Calu3 (cell line): ENCODE data around the gene OLFM2. TPM values are rescaled to one million over a fixed set of nuclear protein-coding genes. Genes with fewer than 3 reads are reported as not detected.
A peak's percentile ranks its signal among the peaks of the same experiment; 100 is the strongest.

Source experiments
- BruUV-seq: library from RNA; stranded (reverse); fragments of 400-500 nt; replicated peaks from 2 replicates; lab custom pipeline; 2021; lab: Mats Ljungman, UMichigan
- CTCF ChIA-PET: fragments of 300-600 bp; sonication (Branson Sonifier 250); formaldehyde crosslinking; loops from one replicate; lab custom pipeline; 2022; ENCODE audit warnings: antibody characterized with exemption; lab: Charles Lee
- DNase-seq: peaks from one replicate; pipeline ENCODE4 v3.0.0; 2022
- H3K27ac Mint-ChIP-seq: one replicate; pipeline ENCODE4 v1.8.0; 2022; ENCODE audit warnings: mixed read lengths; ENCODE audit not compliant: unreplicated experiment
- H3K27me3 Mint-ChIP-seq: one replicate; pipeline ENCODE4 v1.8.0; 2022; ENCODE audit warnings: mixed read lengths; ENCODE audit not compliant: unreplicated experiment
- H3K36me3 Mint-ChIP-seq: one replicate; pipeline ENCODE4 v1.8.0; 2022; ENCODE audit warnings: mild to moderate bottlenecking, moderate library complexity, mixed read lengths; ENCODE audit not compliant: insufficient read depth, unreplicated experiment
- H3K4me1 Mint-ChIP-seq: one replicate; pipeline ENCODE4 v1.8.0; 2022; ENCODE audit warnings: mild to moderate bottlenecking, low read depth, mixed read lengths; ENCODE audit not compliant: unreplicated experiment
- H3K4me3 Mint-ChIP-seq: one replicate; pipeline ENCODE4 v1.8.0; 2022; ENCODE audit warnings: mild to moderate bottlenecking, low read depth, moderate library complexity, mixed read lengths; ENCODE audit not compliant: unreplicated experiment
- H3K9me3 Mint-ChIP-seq: one replicate; pipeline ENCODE4 v1.8.0; 2022; ENCODE audit warnings: low read depth, mixed read lengths; ENCODE audit not compliant: unreplicated experiment
- intact Hi-C: fragments of 100-400 bp; cut with micrococcal nuclease; formaldehyde crosslinking; loops from one replicate; pipeline ENCODE4 v1.10.0; 2022; ENCODE audit not compliant: unreplicated experiment
- total RNA-seq: library from RNA; stranded (reverse); gene quantifications from 2 replicates; pipeline ENCODE4 v1.2.3, GENCODE V29; 2022
- TF ChIP-seq, protein P1 (sequence below): fragments of 200-600 bp; IDR thresholded peaks from one replicate; pipeline ENCODE4 v1.8.0; 2022; ENCODE audit warnings: antibody characterized with exemption; ENCODE audit not compliant: unreplicated experiment

Gene OLFM2
- total RNA-seq, 1 experiment from 2014 or later: 11.2 TPM

DNA sequence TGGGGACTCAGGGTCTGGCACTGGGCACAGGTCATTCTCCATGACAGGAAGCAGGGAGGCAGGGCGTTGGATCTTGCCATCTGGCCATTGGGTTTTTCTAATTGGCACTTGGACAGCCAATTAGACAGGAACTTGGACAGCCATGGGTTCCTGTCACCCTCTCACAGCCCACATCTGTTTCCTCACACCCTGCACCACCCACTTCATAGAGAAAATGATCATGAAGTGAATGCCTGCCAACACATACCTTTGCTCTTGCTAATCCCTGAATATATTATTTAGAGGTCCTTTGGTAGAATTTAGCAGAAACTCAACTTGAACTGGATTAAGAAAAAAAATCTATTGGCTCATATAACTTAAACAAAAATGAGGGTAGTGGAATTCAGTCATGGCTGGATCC lies 4.9 kb upstream of the OLFM2 start:
- no peak for DNase-seq
- Mint-ChIP-seq H3K27ac (no peak overlapping the region), H3K36me3 (peaks cover 6% of the 10 kb centered on the region), H3K4me3 (no peak overlapping the region), H3K27me3 (peaks cover 49% of the 10 kb centered on the region), H3K9me3 (no peaks in the 10 kb centered on the region), H3K4me1 (peaks cover 10% of the 10 kb centered on the region)
- intact Hi-C loops: no loop called here
- TF ChIP-seq, protein P1, sequence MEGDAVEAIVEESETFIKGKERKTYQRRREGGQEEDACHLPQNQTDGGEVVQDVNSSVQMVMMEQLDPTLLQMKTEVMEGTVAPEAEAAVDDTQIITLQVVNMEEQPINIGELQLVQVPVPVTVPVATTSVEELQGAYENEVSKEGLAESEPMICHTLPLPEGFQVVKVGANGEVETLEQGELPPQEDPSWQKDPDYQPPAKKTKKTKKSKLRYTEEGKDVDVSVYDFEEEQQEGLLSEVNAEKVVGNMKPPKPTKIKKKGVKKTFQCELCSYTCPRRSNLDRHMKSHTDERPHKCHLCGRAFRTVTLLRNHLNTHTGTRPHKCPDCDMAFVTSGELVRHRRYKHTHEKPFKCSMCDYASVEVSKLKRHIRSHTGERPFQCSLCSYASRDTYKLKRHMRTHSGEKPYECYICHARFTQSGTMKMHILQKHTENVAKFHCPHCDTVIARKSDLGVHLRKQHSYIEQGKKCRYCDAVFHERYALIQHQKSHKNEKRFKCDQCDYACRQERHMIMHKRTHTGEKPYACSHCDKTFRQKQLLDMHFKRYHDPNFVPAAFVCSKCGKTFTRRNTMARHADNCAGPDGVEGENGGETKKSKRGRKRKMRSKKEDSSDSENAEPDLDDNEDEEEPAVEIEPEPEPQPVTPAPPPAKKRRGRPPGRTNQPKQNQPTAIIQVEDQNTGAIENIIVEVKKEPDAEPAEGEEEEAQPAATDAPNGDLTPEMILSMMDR: no peak
- BruUV-seq: no TSS peak
- CTCF ChIA-PET: no interaction called here

DNA sequence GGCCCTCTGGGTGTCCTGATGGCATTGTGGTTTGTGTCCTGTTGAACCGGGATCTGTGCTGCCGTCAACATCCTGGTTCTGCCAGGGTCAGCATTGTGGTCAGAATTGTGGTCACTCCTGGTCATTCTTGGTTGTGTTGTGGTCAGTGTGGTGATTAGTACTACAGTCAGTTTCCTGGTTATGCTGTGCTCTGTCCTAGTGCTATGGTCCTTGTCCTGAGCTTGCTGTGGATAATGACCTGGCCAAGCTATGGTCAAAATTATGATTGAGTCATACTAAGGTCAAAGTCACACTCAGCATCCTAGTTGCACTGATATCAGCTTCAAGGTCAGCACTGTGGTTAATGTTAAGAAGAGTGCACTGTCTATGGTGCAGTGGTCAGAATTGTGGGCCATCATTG lies 4.5 kb upstream of the OLFM2 start:
- H3K9me3 Mint-ChIP-seq: no peaks in the 10 kb centered on the region
- CTCF ChIA-PET: no interaction called here

GRCh38 chr19:9939301-9939913 lies 3.1 kb upstream of the OLFM2 start:
- DNase-seq: no peak
- CTCF ChIA-PET: interaction anchor here (0.6 to 0.7 kb wide), 2 partner anchors 57 to 62 kb away, joined by 3 read pairs; no protein-coding TSS in a partner anchor
- intact Hi-C loops: loop anchor here (10.0 kb wide), 1 partner anchor 445 kb away; the partner anchor contains the start of gene TYK2

More for the DNA sequence above, 4.5 kb upstream of the OLFM2 start:
- H3K27me3 Mint-ChIP-seq: peaks cover 53% of the 10 kb centered on the region
- no peak overlapping the region for H3K4me3 Mint-ChIP-seq
- H3K27ac Mint-ChIP-seq: no peak overlapping the region
- BruUV-seq: no TSS peak
- DNase-seq: peak; percentile 24
- TF ChIP-seq, protein P1: no peak
- intact Hi-C loops: no loop called here
- peaks cover 8% of the 10 kb centered on the region for H3K36me3 Mint-ChIP-seq
- H3K4me1 Mint-ChIP-seq: peaks cover 10% of the 10 kb centered on the region

GRCh38 chr19:9937001-9937411 lies 691 bp upstream of the OLFM2 start:
- no peak overlapping the region for H3K27ac Mint-ChIP-seq
- BruUV-seq: no TSS peak
- H3K9me3 Mint-ChIP-seq: no peaks in the 10 kb centered on the region
- H3K36me3 Mint-ChIP-seq: peaks cover 20% of the 10 kb centered on the region
- H3K27me3 Mint-ChIP-seq: peaks cover 47% of the 10 kb centered on the region
- peak overlapping the region; percentile 52 for H3K4me3 Mint-ChIP-seq
- TF ChIP-seq, protein P1: no peak
- intact Hi-C loops: loop anchor here (10.0 kb wide), 1 partner anchor 448 kb away; the partner anchor contains the start of gene TYK2
- CTCF ChIA-PET: no interaction called here
- DNase-seq: no peak
- no peaks in the 10 kb centered on the region for H3K4me1 Mint-ChIP-seq

More at GRCh38 chr19:9939301-9939913, 3.1 kb upstream of the OLFM2 start:
- peaks cover 53% of the 10 kb centered on the region for H3K27me3 Mint-ChIP-seq
- H3K9me3 Mint-ChIP-seq: no peaks in the 10 kb centered on the region
- no peaks in the 10 kb centered on the region for H3K4me1 Mint-ChIP-seq
- no TSS peak for BruUV-seq
- no peak overlapping the region for H3K27ac Mint-ChIP-seq
- peaks cover 17% of the 10 kb centered on the region for H3K36me3 Mint-ChIP-seq
- TF ChIP-seq, protein P1: no peak
- H3K4me3 Mint-ChIP-seq: no peak overlapping the region
